ENCODE results near the gene RASGRF2. TPM values are rescaled to one million over a fixed set of nuclear protein-coding genes. Genes with fewer than 3 reads are reported as not detected.

The RASGRF2 gene
- total RNA-seq, 1 experiment from 2014 or later: 9.1 TPM

DNA sequence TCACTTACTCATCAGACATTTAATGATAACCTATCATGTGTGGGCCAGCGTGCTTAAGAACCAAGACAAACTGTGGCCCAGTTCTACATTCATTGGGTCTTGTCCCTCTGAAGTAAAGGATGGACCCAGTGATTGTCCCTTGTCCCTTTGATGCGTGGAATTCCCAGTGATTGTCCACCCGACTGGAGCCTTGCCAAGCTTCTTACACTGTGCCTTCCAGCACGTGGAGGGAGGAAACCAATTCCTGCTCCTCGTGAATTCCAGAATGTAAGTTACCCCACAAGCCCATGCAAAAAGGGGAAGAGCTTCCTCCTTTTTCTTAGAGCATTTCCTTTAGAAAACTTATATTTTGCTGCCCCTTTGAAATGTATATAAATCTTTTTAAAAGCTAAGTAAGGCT, 280.8 kb downstream of the RASGRF2 start:
- BruUV-seq (replicated peaks): no TSS peak
- no peak for DNase-seq (ENCODE audit: low spot score)

GRCh38 chr5:81241961-81242648, 281.9 kb downstream of the RASGRF2 start:
- TF ChIP-seq EZH2 (IDR thresholded peaks at IDR 0.05; ENCODE audit: borderline replicate concordance, low read depth, low read length, poor library complexity, severe bottlenecking): no peak
- TF ChIP-seq, protein P1, sequence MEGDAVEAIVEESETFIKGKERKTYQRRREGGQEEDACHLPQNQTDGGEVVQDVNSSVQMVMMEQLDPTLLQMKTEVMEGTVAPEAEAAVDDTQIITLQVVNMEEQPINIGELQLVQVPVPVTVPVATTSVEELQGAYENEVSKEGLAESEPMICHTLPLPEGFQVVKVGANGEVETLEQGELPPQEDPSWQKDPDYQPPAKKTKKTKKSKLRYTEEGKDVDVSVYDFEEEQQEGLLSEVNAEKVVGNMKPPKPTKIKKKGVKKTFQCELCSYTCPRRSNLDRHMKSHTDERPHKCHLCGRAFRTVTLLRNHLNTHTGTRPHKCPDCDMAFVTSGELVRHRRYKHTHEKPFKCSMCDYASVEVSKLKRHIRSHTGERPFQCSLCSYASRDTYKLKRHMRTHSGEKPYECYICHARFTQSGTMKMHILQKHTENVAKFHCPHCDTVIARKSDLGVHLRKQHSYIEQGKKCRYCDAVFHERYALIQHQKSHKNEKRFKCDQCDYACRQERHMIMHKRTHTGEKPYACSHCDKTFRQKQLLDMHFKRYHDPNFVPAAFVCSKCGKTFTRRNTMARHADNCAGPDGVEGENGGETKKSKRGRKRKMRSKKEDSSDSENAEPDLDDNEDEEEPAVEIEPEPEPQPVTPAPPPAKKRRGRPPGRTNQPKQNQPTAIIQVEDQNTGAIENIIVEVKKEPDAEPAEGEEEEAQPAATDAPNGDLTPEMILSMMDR (conservative IDR thresholded peaks at IDR 0.05; ENCODE audit: low read depth, low read length): no peak
- no peaks in the 10 kb centered on the region for H3K27me3 ChIP-seq (replicated peaks; ENCODE audit: insufficient read depth, low read depth, low read length, poor library complexity)
- no peaks in the 10 kb centered on the region for H3K4me1 ChIP-seq (ENCODE audit: insufficient read depth, low read length, poor library complexity, severe bottlenecking)
- H3K4me3 ChIP-seq (ENCODE audit: low read depth, low read length, poor library complexity, severe bottlenecking): no peak overlapping the region
- DNase-seq (ENCODE audit: low spot score): no peak
- no peak overlapping the region for H3K27ac ChIP-seq (ENCODE audit: low read depth, low read length, poor library complexity, severe bottlenecking)
- POLR2A ChIA-PET (ENCODE audit: low non-redundant PET): no interaction called here
- H3K9me3 ChIP-seq (ENCODE audit: low read depth, low read length, poor library complexity, severe bottlenecking): no peaks in the 10 kb centered on the region
- CTCF ChIA-PET: no interaction called here
- no peaks in the 10 kb centered on the region for H3K36me3 ChIP-seq (ENCODE audit: insufficient read depth, low read length, poor library complexity, severe bottlenecking)
- intact Hi-C loops (cut with micrococcal nuclease; ENCODE audit: unreplicated experiment): no loop called here
- BruUV-seq (replicated peaks): no TSS peak

More for the DNA sequence above, 280.8 kb downstream of the RASGRF2 start:
- ChIA-PET POLR2A (ENCODE audit: low non-redundant PET) (no interaction called here), CTCF (no interaction called here)
- Histone ChIP-seq H3K27me3 (replicated peaks; ENCODE audit: insufficient read depth, low read depth, low read length, poor library complexity) (no peaks in the 10 kb centered on the region), H3K36me3 (ENCODE audit: insufficient read depth, low read length, poor library complexity, severe bottlenecking) (no peaks in the 10 kb centered on the region), H3K9me3 (ENCODE audit: low read depth, low read length, poor library complexity, severe bottlenecking) (no peaks in the 10 kb centered on the region), H3K4me3 (ENCODE audit: low read depth, low read length, poor library complexity, severe bottlenecking) (no peak overlapping the region), H3K4me1 (ENCODE audit: insufficient read depth, low read length, poor library complexity, severe bottlenecking) (no peaks in the 10 kb centered on the region), H3K27ac (ENCODE audit: low read depth, low read length, poor library complexity, severe bottlenecking) (no peak overlapping the region)
- TF ChIP-seq, protein P1 (conservative IDR thresholded peaks at IDR 0.05; ENCODE audit: low read depth, low read length): no peak
- TF ChIP-seq EZH2 (IDR thresholded peaks at IDR 0.05; ENCODE audit: borderline replicate concordance, low read depth, low read length, poor library complexity, severe bottlenecking): no peak
- intact Hi-C loops (cut with micrococcal nuclease; ENCODE audit: unreplicated experiment): no loop called here

GRCh38 chr5:81242906-81243436, 282.8 kb downstream of the RASGRF2 start:
- Histone ChIP-seq H3K4me1 (ENCODE audit: insufficient read depth, low read length, poor library complexity, severe bottlenecking) (no peaks in the 10 kb centered on the region), H3K9me3 (ENCODE audit: low read depth, low read length, poor library complexity, severe bottlenecking) (no peaks in the 10 kb centered on the region), H3K4me3 (ENCODE audit: low read depth, low read length, poor library complexity, severe bottlenecking) (no peak overlapping the region), H3K27me3 (replicated peaks; ENCODE audit: insufficient read depth, low read depth, low read length, poor library complexity) (no peaks in the 10 kb centered on the region), H3K36me3 (ENCODE audit: insufficient read depth, low read length, poor library complexity, severe bottlenecking) (no peaks in the 10 kb centered on the region), H3K27ac (ENCODE audit: low read depth, low read length, poor library complexity, severe bottlenecking) (no peak overlapping the region)
- ChIA-PET POLR2A (ENCODE audit: low non-redundant PET) (no interaction called here), CTCF (no interaction called here)
- BruUV-seq (replicated peaks): no TSS peak
- intact Hi-C loops (cut with micrococcal nuclease; ENCODE audit: unreplicated experiment): no loop called here
- DNase-seq (ENCODE audit: low spot score): no peak
- TF ChIP-seq, protein P1 (conservative IDR thresholded peaks at IDR 0.05; ENCODE audit: low read depth, low read length): no peak
- no peak for TF ChIP-seq EZH2 (IDR thresholded peaks at IDR 0.05; ENCODE audit: borderline replicate concordance, low read depth, low read length, poor library complexity, severe bottlenecking)

All from A673 (cell line).